ENCODE data around the gene CFAP300. TPM values are rescaled to one million over a fixed set of nuclear protein-coding genes. Genes with fewer than 3 reads are reported as not detected.

CFAP300 gene
- polyA plus RNA-seq, 1 of the 3 experiments (the other 2 are of a cell fraction) = 1.5 TPM

- Histone ChIP-seq H3K27me3 (ENCODE audit: insufficient read depth) (no peaks in the 10 kb centered on the region), H3K79me2 (ENCODE audit: insufficient read depth) (no peaks in the 10 kb centered on the region), H3K9me2 (no peaks in the 10 kb centered on the region), H4K20me1 (ENCODE audit: insufficient read depth) (no peaks in the 10 kb centered on the region), H2AFZ (ENCODE audit: low read depth) (peak overlapping the region; percentile 32; the same call in 1 of the 2 replicates), H3K36me3 (replicated peaks in 1 of 2; ENCODE audit: control insufficient read depth in 1 of 2, insufficient read depth in 2 of 2, low read length in 1 of 2) (no peaks in the 10 kb centered on the region), H3K9ac (no peak overlapping the region), H3K4me2 (no peak overlapping the region), H3K4me3 (ENCODE audit: low read depth in 2 of 2, low read length in 1 of 2) (no peak overlapping the region), H3F3A (replicated peaks; ENCODE audit: insufficient read depth) (peaks cover under 1% of the 10 kb centered on the region), H3K9me3 (no peaks in the 10 kb centered on the region), H3K4me1 (ENCODE audit: control insufficient read depth in 1 of 2, insufficient read depth in 2 of 2, low read depth in 1 of 2, low read length in 1 of 2) (no peaks in the 10 kb centered on the region), H3K27ac (ENCODE audit: low read depth in 2 of 2, low read length in 1 of 2) (no peak overlapping the region)
- WGBS (ENCODE audit: low lambda C conversion rate) = 17% methylated on average over 2 of the region's 2 CpGs
- ChIA-PET POLR2A (no interaction called here), CTCF (interaction anchor here (0.6 to 1.1 kb wide), 4 partner anchors 12 to 200 kb away, joined by 3 to 4 read pairs (median 4); no protein-coding TSS in a partner anchor)
- TF ChIP-seq YY1 (IDR thresholded peaks at IDR 0.05; ENCODE audit: low read depth) (peak; percentile 39; the same call in 1 of the 2 replicates), IRF3 (IDR thresholded peaks at IDR 0.05; ENCODE audit: low read depth, low read length) (no peak), RAD21 (IDR thresholded peaks at IDR 0.05; ENCODE audit: low read length) (peak; percentile 40; the same call in 1 of the 2 replicates), RFX5 (IDR thresholded peaks at IDR 0.05; ENCODE audit: low read length) (no peak), SMC3 (IDR thresholded peaks at IDR 0.05; ENCODE audit: low read depth, low read length) (peak; percentile 20; the same call in 1 of the 2 replicates), MXI1 (IDR thresholded peaks at IDR 0.05; ENCODE audit: low read depth, low read length) (no peak), TEAD4 (IDR thresholded peaks at IDR 0.05; ENCODE audit: borderline replicate concordance, insufficient read depth) (no peak), TCF12 (IDR thresholded peaks at IDR 0.05) (no peak)
- TF ChIP-seq, protein P1, sequence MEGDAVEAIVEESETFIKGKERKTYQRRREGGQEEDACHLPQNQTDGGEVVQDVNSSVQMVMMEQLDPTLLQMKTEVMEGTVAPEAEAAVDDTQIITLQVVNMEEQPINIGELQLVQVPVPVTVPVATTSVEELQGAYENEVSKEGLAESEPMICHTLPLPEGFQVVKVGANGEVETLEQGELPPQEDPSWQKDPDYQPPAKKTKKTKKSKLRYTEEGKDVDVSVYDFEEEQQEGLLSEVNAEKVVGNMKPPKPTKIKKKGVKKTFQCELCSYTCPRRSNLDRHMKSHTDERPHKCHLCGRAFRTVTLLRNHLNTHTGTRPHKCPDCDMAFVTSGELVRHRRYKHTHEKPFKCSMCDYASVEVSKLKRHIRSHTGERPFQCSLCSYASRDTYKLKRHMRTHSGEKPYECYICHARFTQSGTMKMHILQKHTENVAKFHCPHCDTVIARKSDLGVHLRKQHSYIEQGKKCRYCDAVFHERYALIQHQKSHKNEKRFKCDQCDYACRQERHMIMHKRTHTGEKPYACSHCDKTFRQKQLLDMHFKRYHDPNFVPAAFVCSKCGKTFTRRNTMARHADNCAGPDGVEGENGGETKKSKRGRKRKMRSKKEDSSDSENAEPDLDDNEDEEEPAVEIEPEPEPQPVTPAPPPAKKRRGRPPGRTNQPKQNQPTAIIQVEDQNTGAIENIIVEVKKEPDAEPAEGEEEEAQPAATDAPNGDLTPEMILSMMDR (IDR thresholded peaks at IDR 0.05) = peak; percentile 50
- DNase-seq = no peak
Measured at GRCh38 chr11:102061276-102061675, 14.0 kb downstream of the CFAP300 start.

DNA sequence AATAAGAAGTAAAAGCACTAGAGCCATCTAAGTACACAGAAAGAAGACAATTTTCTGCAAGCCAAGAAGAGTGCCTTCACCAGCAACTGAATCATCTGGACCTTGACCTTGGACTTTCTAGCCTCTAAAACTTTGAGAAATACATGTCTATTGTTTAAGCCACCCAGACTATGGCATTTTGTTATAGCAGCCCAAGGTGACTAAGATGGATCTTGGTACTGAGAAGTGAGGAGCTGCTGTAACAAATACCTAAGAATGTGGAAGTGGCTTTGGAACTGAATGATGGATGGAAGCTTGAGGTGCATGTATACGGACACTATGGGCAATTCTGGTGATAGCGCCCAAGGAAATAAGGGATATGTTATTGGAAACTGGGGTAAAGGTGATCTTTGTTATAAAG lies 14.9 kb downstream of the CFAP300 start:
- ChIA-PET CTCF (no interaction called here), POLR2A (no interaction called here)
- no peaks in the 10 kb centered on the region for H3K9me2 ChIP-seq
- 69% methylated on average over 2 of the region's 2 CpGs for WGBS (ENCODE audit: low lambda C conversion rate)
- H3K79me2 ChIP-seq (ENCODE audit: insufficient read depth) = no peaks in the 10 kb centered on the region
- H4K20me1 ChIP-seq (ENCODE audit: insufficient read depth) = no peaks in the 10 kb centered on the region
- no peaks in the 10 kb centered on the region for H3K9me3 ChIP-seq
- no peaks in the 10 kb centered on the region for H3K27me3 ChIP-seq (ENCODE audit: insufficient read depth)
- H3K36me3 ChIP-seq (replicated peaks in 1 of 2; ENCODE audit: control insufficient read depth in 1 of 2, insufficient read depth in 2 of 2, low read length in 1 of 2) = no peaks in the 10 kb centered on the region
- no peaks in the 10 kb centered on the region for H3K4me1 ChIP-seq (ENCODE audit: control insufficient read depth in 1 of 2, insufficient read depth in 2 of 2, low read depth in 1 of 2, low read length in 1 of 2)
- H2AFZ ChIP-seq (ENCODE audit: low read depth) = no peak overlapping the region
- H3K9ac ChIP-seq = no peak overlapping the region
- no peak for DNase-seq
- H3K27ac ChIP-seq (ENCODE audit: low read depth in 2 of 2, low read length in 1 of 2) = no peak overlapping the region
- no peak overlapping the region for H3K4me3 ChIP-seq (ENCODE audit: low read depth in 2 of 2, low read length in 1 of 2)
- H3K4me2 ChIP-seq = no peak overlapping the region
- no peaks in the 10 kb centered on the region for H3F3A ChIP-seq (replicated peaks; ENCODE audit: insufficient read depth)
- TF ChIP-seq, protein P2, sequence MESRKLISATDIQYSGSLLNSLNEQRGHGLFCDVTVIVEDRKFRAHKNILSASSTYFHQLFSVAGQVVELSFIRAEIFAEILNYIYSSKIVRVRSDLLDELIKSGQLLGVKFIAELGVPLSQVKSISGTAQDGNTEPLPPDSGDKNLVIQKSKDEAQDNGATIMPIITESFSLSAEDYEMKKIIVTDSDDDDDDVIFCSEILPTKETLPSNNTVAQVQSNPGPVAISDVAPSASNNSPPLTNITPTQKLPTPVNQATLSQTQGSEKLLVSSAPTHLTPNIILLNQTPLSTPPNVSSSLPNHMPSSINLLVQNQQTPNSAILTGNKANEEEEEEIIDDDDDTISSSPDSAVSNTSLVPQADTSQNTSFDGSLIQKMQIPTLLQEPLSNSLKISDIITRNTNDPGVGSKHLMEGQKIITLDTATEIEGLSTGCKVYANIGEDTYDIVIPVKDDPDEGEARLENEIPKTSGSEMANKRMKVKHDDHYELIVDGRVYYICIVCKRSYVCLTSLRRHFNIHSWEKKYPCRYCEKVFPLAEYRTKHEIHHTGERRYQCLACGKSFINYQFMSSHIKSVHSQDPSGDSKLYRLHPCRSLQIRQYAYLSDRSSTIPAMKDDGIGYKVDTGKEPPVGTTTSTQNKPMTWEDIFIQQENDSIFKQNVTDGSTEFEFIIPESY (IDR thresholded peaks at IDR 0.05; ENCODE audit: borderline replicate concordance, low read depth) = no peak
- no peak for TF ChIP-seq NRF1 (IDR thresholded peaks at IDR 0.05; ENCODE audit: low read depth, low read length)
- TF ChIP-seq USF1 (IDR thresholded peaks at IDR 0.05; ENCODE audit: borderline replicate concordance, low read depth) = no peak
- TF ChIP-seq FOSL2 (IDR thresholded peaks at IDR 0.05; ENCODE audit: borderline replicate concordance, low read depth) = no peak
- TF ChIP-seq PBX3 (IDR thresholded peaks at IDR 0.05) = no peak
- no peak for TF ChIP-seq RFX5 (IDR thresholded peaks at IDR 0.05; ENCODE audit: low read length)
- TF ChIP-seq RAD21 (IDR thresholded peaks at IDR 0.05; ENCODE audit: low read length) = no peak
- TF ChIP-seq SMC3 (IDR thresholded peaks at IDR 0.05; ENCODE audit: low read depth, low read length) = no peak
- no peak for TF ChIP-seq GATA2 (CRISPR knock-in tag; IDR thresholded peaks at IDR 0.05)
- no peak for TF ChIP-seq TAF1 (IDR thresholded peaks at IDR 0.05; ENCODE audit: borderline replicate concordance, low read depth, low read length)
- TF ChIP-seq, protein P1 (IDR thresholded peaks at IDR 0.05) = no peak
- TF ChIP-seq RXRA (IDR thresholded peaks at IDR 0.05; ENCODE audit: borderline replicate concordance, low read depth) = no peak
- TF ChIP-seq RCOR1 (IDR thresholded peaks at IDR 0.05; ENCODE audit: low read length) = no peak
